ENCODE measurements around the gene RAD51C.

DNA sequence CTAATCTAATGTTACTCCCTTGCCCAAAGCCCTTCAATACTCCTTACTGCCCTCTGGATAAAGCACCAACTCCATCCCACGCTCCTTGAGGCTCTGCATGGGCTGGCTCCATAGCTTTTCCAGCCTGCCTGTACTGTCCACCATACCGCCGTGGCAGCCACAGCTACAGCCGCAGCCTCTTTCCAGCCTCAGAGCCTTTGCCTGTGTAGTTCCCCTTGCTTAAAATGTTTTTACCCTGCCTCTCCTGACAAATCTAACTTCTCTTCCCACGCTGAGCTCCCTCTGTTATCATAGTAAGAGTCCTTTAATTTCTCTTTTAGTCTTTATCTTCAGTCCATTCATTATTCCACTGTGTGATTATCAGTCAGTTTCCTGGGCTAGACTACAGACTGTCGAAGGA is 22.5 kb upstream of the RAD51C start:
- no peak for TF ChIP-seq SPI1 (IDR thresholded peaks at IDR 0.05; ENCODE audit: low read depth, low read length)
- no peak for TF ChIP-seq TAF1 (IDR thresholded peaks at IDR 0.05; ENCODE audit: low read depth, low read length)
- no peak for TF ChIP-seq POLR2A (IDR thresholded peaks at IDR 0.05; ENCODE audit: low read depth, low read length)
- TF ChIP-seq PAX5 (IDR thresholded peaks at IDR 0.05; ENCODE audit: insufficient read depth, low read length, severe bottlenecking) = no peak
- TF ChIP-seq POLR2AphosphoS5 (IDR thresholded peaks at IDR 0.05; ENCODE audit: low read depth, low read length) = no peak
